IMR-90 (cell line): Measurements from ENCODE around the gene PLAAT3. TPM values are rescaled to one million over a fixed set of nuclear protein-coding genes. Genes with fewer than 3 reads are reported as not detected.

Experiments used
- ATAC-seq: fragments of 200-7000 bp; cut with Tn5 transposase; 2 replicates; pipeline ENCODE4 v1.9.1; 2020; ENCODE audit warnings: low read depth, mild to moderate bottlenecking, moderate library complexity
- BruUV-seq: library from RNA; stranded (reverse); fragments of 400-500 nt; replicated peaks from 2 replicates; lab custom pipeline; 2021; lab: Mats Ljungman, UMichigan
- CTCF ChIA-PET: fragments of 300-600 bp; formaldehyde crosslinking; extraction: SDS; loops from one replicate; lab custom pipeline; 2021; ENCODE audit warnings: antibody characterized with exemption; lab: Yijun Ruan, JAX
- POLR2A ChIA-PET: fragments of 300-600 bp; sonication (Branson Sonifier 250); formaldehyde crosslinking; loops from one replicate; lab custom pipeline; 2022; ENCODE audit warnings: antibody characterized with exemption; ENCODE audit not compliant: unreplicated experiment; lab: Charles Lee
- DNase-seq: peaks from one replicate; pipeline ENCODE4 v3.0.0; 2013
- H2AFZ ChIP-seq: replicated peaks from 2 replicates; pipeline ENCODE3; 2013; ENCODE audit warnings: low read length, mild to moderate bottlenecking; ENCODE audit not compliant: poor library complexity
- H2AK5ac ChIP-seq: 2 replicates; pipeline ENCODE4 v1.6.1; 2013; ENCODE audit warnings: low read depth, low read length, inconsistent platforms
- H2AK9ac ChIP-seq: replicated peaks from 2 replicates; pipeline ENCODE3; 2013; ENCODE audit warnings: mild to moderate bottlenecking, low read depth, low read length, moderate library complexity; ENCODE audit not compliant: poor library complexity
- H2BK120ac ChIP-seq: 2 replicates; pipeline ENCODE4 v1.6.1; 2013; ENCODE audit warnings: low read depth, low read length, inconsistent platforms
- H2BK15ac ChIP-seq: 3 replicates; pipeline ENCODE4 v1.6.1; 2013; ENCODE audit warnings: low read depth, low read length, inconsistent platforms
- H2BK20ac ChIP-seq: 2 replicates; pipeline ENCODE4 v1.6.1; 2013; ENCODE audit warnings: low read depth, mild to moderate bottlenecking, inconsistent platforms, low read length, moderate library complexity
- H2BK5ac ChIP-seq: 2 replicates; pipeline ENCODE4 v1.6.1; 2013; ENCODE audit warnings: mild to moderate bottlenecking, low read depth, low read length, inconsistent platforms; ENCODE audit not compliant: poor library complexity, severe bottlenecking
- H3K14ac ChIP-seq: replicated peaks from 2 replicates; pipeline ENCODE4 v1.6.1; 2013; ENCODE audit warnings: low read depth, low read length, inconsistent platforms
- H3K18ac ChIP-seq: 2 replicates; pipeline ENCODE4 v1.6.1; 2013; ENCODE audit warnings: low read depth, low read length, control low read depth
- H3K23ac ChIP-seq: 2 replicates; pipeline ENCODE4 v1.6.1; 2013; ENCODE audit warnings: low read depth, low read length, inconsistent platforms
- H3K27ac ChIP-seq: 2 replicates; pipeline ENCODE4 v1.5.1; 2013; ENCODE audit warnings: mild to moderate bottlenecking, control low read depth, low read length; ENCODE audit not compliant: insufficient read depth
- H3K27me3 ChIP-seq: 2 replicates; pipeline ENCODE4 v1.6.1; 2013; ENCODE audit warnings: low read length; ENCODE audit not compliant: control insufficient read depth, insufficient read depth
- H3K36me3 ChIP-seq: 2 replicates; pipeline ENCODE4 v1.6.1; 2013; ENCODE audit warnings: low read length, mixed read lengths; ENCODE audit not compliant: control insufficient read depth, insufficient read depth
- H3K4ac ChIP-seq: 2 replicates; pipeline ENCODE4 v1.6.1; 2013; ENCODE audit warnings: low read depth, low read length, inconsistent platforms
- H3K4me1 ChIP-seq: 2 replicates; pipeline ENCODE4 v1.6.1; 2013; ENCODE audit warnings: low read length, mixed read lengths; ENCODE audit not compliant: control insufficient read depth, insufficient read depth
- H3K4me2 ChIP-seq: 2 replicates; pipeline ENCODE4 v1.6.1; 2013; ENCODE audit warnings: low read depth, mild to moderate bottlenecking, control low read depth, low read length, moderate library complexity
- H3K4me3 ChIP-seq: 2 replicates; pipeline ENCODE4 v1.5.1; 2013; ENCODE audit warnings: low read depth, mild to moderate bottlenecking, control low read depth, low read length, moderate library complexity; ENCODE audit not compliant: insufficient read depth
- H3K56ac ChIP-seq: 2 replicates; pipeline ENCODE4 v1.6.1; 2013; ENCODE audit warnings: low read length, inconsistent platforms; ENCODE audit not compliant: insufficient read depth; ENCODE audit errors: extremely low read depth
- H3K79me1 ChIP-seq, 2 experiments: 2 replicates each; pipeline ENCODE4 v1.6.1; 2013; ENCODE audit warnings: low read length in 2 of 2, inconsistent platforms in 1 of 2, low read depth in 1 of 2
- H3K9ac ChIP-seq: 2 replicates; pipeline ENCODE4 v1.6.1; 2013; ENCODE audit warnings: low read depth, low read length, control low read depth
- H3K9me1 ChIP-seq: 2 replicates; pipeline ENCODE4 v1.6.1; 2013; ENCODE audit warnings: low read length, inconsistent platforms; ENCODE audit not compliant: insufficient read depth
- H3K9me3 ChIP-seq: 2 replicates; pipeline ENCODE4 v1.6.1; 2013; ENCODE audit warnings: low read length; ENCODE audit not compliant: control insufficient read depth, insufficient read depth
- H4K20me1 ChIP-seq: 2 replicates; pipeline ENCODE4 v1.6.1; 2013; ENCODE audit warnings: low read length, inconsistent platforms; ENCODE audit not compliant: insufficient read depth
- H4K5ac ChIP-seq: 2 replicates; pipeline ENCODE4 v1.6.1; 2013; ENCODE audit warnings: mild to moderate bottlenecking, low read depth, low read length, control low read depth
- H4K8ac ChIP-seq, 2 experiments: 2 replicates each; pipeline ENCODE4 v1.6.1; 2013; ENCODE audit warnings: low read depth in 2 of 2, low read length in 2 of 2, control low read depth in 1 of 2, inconsistent platforms in 1 of 2
- H4K91ac ChIP-seq: 2 replicates; pipeline ENCODE4 v1.6.1; 2013; ENCODE audit warnings: low read depth, low read length, inconsistent platforms; ENCODE audit not compliant: insufficient read depth
- BHLHE40 ChIP-seq: fragments of 150-350 bp; IDR thresholded peaks from 2 replicates; pipeline ENCODE4 v1.6.1; 2016; ENCODE audit warnings: mild to moderate bottlenecking, low read depth, low read length
- ELK1 ChIP-seq: fragments of 150-350 bp; IDR thresholded peaks from 2 replicates; pipeline ENCODE4 v1.6.1; 2016; ENCODE audit warnings: low read depth, mild to moderate bottlenecking, low read length, moderate library complexity, borderline replicate concordance
- MAFK ChIP-seq: IDR thresholded peaks from 2 replicates; pipeline ENCODE4 v1.6.1; 2012; ENCODE audit warnings: low read depth, low read length, improper control_type of control experiment
- RAD21 ChIP-seq: IDR thresholded peaks from 2 replicates; pipeline ENCODE4 v1.6.1; 2012; ENCODE audit warnings: low read length, improper control_type of control experiment
- USF2 ChIP-seq: fragments of 150-350 bp; IDR thresholded peaks from 2 replicates; pipeline ENCODE4 v1.6.1; 2017; ENCODE audit warnings: mild to moderate bottlenecking, antibody characterized with exemption, low read length, low read depth
- WGBS, 2 experiments: methylation state at CpG; one replicate each; pipeline versions ENCODE4 v1.1.5 to v1.1.7; 2013; ENCODE audit warnings: missing lambda C conversion rate in 2 of 2; ENCODE audit not compliant: insufficient read length in 1 of 2; ENCODE audit errors: extremely low coverage in 2 of 2; 5-methylcytosine and 5-hydroxymethylcytosine counted together
- dilution Hi-C: fragments of 300-500 bp; cut with HindIII; formaldehyde crosslinking; loops from one replicate; pipeline ENCODE4 v1.14.3; 2018; ENCODE audit warnings: low sequenced_read_pairs; ENCODE audit not compliant: unreplicated experiment
- in situ Hi-C: fragments of 300-500 bp; cut with MboI; formaldehyde crosslinking; loops from 3 replicates; pipeline ENCODE4 v1.14.3; 2019; ENCODE audit warnings: low sequenced_read_pairs, inconsistent platforms, mixed read lengths
- intact Hi-C: fragments of 100-400 bp; cut with micrococcal nuclease; formaldehyde crosslinking; loops from 2 replicates; pipeline ENCODE4 v1.10.0; 2022
- polyA plus RNA-seq, 3 experiments: library from polyadenylated mRNA; depleted of rRNA; stranded (reverse); fragments of >200 nt; gene quantifications; 2 replicates each; pipeline ENCODE4 v1.2.3, GENCODE V29; 2012; ENCODE audit warnings: low replicate concordance in 1 of 3
- total RNA-seq: library from RNA; depleted of rRNA; stranded (reverse); fragments of >200 nt; gene quantifications from 2 replicates; pipeline ENCODE4 v1.2.3, GENCODE V29; 2012
- TF ChIP-seq, protein P1 (sequence below): conservative IDR thresholded peaks from 2 replicates; pipeline ENCODE4 v1.5.1; 2012; ENCODE audit warnings: mild to moderate bottlenecking, low read depth, low read length, improper control_type of control experiment

Gene PLAAT3
- total and polyA plus RNA-seq, 2 of the 4 experiments (the other 2 are of a cell fraction) = 3.2 to 3.9 TPM

DNA sequence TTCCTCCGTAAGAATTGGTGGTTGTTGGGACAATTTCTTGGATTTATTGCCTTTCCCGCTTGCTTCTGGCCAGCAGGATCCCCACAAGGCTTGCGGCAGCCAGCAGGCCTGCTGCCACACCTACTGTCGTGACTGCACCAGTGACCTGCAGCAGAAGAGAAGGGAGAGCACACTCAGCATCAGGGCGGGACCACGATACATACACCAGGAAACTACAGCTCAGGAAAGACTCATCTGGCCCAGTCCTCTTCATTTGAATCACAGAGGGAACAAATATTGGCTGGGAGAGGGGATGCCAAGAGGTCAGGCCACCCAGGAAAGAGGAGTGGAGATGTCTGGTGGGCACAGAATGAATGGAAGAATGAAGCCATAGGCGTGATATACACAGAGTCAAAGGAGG, 61.3 kb downstream of the PLAAT3 start:
- 100% methylated on average over 1 of the region's 7 CpGs; no CpG with 5 or more reads in 1 of the 2 experiments for WGBS, 2 experiments
- POLR2A ChIA-PET = no interaction called here
- no peak overlapping the region for H2BK15ac ChIP-seq

More for the DNA sequence above, 61.3 kb downstream of the PLAAT3 start:
- H2BK120ac ChIP-seq = no peak overlapping the region
- DNase-seq (no peak), ATAC-seq (no peak)
- H3K27me3 ChIP-seq = peaks cover 26% of the 10 kb centered on the region
- peak overlapping the region; percentile 51 for H2AFZ ChIP-seq
- H3K9me1 ChIP-seq = no peaks in the 10 kb centered on the region
- no peak overlapping the region for H4K8ac ChIP-seq
- no peak overlapping the region for H2AK5ac ChIP-seq
- dilution Hi-C loops = no loop called here
- CTCF ChIA-PET = no interaction called here
- no peak overlapping the region for H3K9ac ChIP-seq
- H3K4ac ChIP-seq = no peak overlapping the region
- no peak overlapping the region for H4K5ac ChIP-seq
- H2BK20ac ChIP-seq = no peak overlapping the region
- H3K4me3 ChIP-seq = no peak overlapping the region
- peak overlapping the region; percentile 42 for H2AK9ac ChIP-seq
- H3K56ac ChIP-seq = no peak overlapping the region
- H4K91ac ChIP-seq = no peak overlapping the region
- no peaks in the 10 kb centered on the region for H3K4me1 ChIP-seq
- BruUV-seq = no TSS peak
- no peak overlapping the region for H3K18ac ChIP-seq
- H2BK5ac ChIP-seq = no peak overlapping the region
- no peak overlapping the region for H3K27ac ChIP-seq
- no peak overlapping the region for H3K4me2 ChIP-seq
- H3K14ac ChIP-seq = no peak overlapping the region
- H3K23ac ChIP-seq = no peak overlapping the region
- TF ChIP-seq MAFK (no peak), ELK1 (no peak), BHLHE40 (no peak), USF2 (no peak), RAD21 (no peak)
- TF ChIP-seq, protein P1, sequence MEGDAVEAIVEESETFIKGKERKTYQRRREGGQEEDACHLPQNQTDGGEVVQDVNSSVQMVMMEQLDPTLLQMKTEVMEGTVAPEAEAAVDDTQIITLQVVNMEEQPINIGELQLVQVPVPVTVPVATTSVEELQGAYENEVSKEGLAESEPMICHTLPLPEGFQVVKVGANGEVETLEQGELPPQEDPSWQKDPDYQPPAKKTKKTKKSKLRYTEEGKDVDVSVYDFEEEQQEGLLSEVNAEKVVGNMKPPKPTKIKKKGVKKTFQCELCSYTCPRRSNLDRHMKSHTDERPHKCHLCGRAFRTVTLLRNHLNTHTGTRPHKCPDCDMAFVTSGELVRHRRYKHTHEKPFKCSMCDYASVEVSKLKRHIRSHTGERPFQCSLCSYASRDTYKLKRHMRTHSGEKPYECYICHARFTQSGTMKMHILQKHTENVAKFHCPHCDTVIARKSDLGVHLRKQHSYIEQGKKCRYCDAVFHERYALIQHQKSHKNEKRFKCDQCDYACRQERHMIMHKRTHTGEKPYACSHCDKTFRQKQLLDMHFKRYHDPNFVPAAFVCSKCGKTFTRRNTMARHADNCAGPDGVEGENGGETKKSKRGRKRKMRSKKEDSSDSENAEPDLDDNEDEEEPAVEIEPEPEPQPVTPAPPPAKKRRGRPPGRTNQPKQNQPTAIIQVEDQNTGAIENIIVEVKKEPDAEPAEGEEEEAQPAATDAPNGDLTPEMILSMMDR = no peak
- H3K36me3 ChIP-seq = no peaks in the 10 kb centered on the region
- in situ Hi-C loops = no loop called here
- intact Hi-C loops = no loop called here
- H3K9me3 ChIP-seq = no peaks in the 10 kb centered on the region
- no peaks in the 10 kb centered on the region for H3K79me1 ChIP-seq
- H4K20me1 ChIP-seq = no peaks in the 10 kb centered on the region
